ENCODE data around the gene APOL6.

APOL6 gene

GRCh38 chr22:35712672-35713071 is 64.4 kb downstream of the APOL6 start:
- DNase-seq (ENCODE audit: low read depth in 2 of 2, low spot score in 1 of 2) = no peak

- no peak for DNase-seq (ENCODE audit: low read depth in 2 of 2, low spot score in 1 of 2)
These were observed 69.3 kb downstream of the APOL6 start, which contains the start of gene APOL5 for GRCh38 chr22:35717572-35717971. Gene APOL5, plus strand, starts transcription at chr22:35717872. Its CDS starts 0 bp downstream, at chr22:35717872.
